ENCODE measurements around the gene RNU7-1.

RNU7-1 gene

DNA sequence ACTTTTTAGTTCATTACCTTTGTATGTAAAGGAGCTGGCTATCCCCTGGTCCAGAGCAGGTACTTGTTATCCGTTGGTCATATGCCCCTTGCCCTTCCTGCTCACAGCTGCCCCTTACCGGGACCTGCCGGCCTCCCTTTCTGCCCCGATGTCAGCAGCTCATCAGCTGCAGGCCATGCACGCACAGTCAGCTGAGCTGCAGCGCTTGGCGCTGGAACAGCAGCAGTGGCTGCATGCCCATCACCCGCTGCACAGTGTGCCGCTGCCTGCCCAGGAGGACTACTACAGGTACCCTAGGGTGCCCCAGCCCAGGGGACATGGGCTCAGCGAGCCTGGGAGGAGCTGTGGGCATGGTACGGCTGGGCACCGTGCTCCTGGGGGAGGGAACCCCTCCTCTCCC is 2.3 kb upstream of the RNU7-1 start:
- no peak for DNase-seq (ENCODE audit: low read depth, low spot score)
- Histone ChIP-seq H3K4me3 (ENCODE audit: low read length) (no peak overlapping the region), H3K27me3 (ENCODE audit: control insufficient read depth, insufficient read depth, low read length) (no peaks in the 10 kb centered on the region), H3K36me3 (ENCODE audit: control insufficient read depth, insufficient read depth, low read length) (peaks cover 10% of the 10 kb centered on the region; the same call in 1 of the 2 replicates), H3K9me3 (ENCODE audit: control insufficient read depth, insufficient read depth, low read length) (no peaks in the 10 kb centered on the region), H3K4me1 (ENCODE audit: control insufficient read depth, insufficient read depth, low read length) (peaks cover 5% of the 10 kb centered on the region), H3K27ac (ENCODE audit: low read length) (no peak overlapping the region)
- WGBS (ENCODE audit: insufficient coverage, insufficient read length): no CpG with 5 or more reads among the region's 12 CpGs

DNA sequence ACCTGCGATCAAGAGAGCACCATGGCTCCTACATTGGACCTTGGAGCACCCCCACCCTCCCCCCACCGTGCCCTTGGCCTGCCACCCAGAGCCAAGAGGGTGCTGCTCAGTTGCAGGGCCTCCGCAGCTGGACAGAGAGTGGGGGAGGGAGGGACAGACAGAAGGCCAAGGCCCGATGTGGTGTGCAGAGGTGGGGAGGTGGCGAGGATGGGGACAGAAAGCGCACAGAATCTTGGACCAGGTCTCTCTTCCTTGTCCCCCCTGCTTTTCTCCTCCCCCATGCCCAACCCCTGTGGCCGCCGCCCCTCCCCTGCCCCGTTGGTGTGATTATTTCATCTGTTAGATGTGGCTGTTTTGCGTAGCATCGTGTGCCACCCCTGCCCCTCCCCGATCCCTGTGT is 1.8 kb upstream of the RNU7-1 start:
- Histone ChIP-seq H3K27ac (ENCODE audit: low read length) (no peak overlapping the region), H3K27me3 (ENCODE audit: control insufficient read depth, insufficient read depth, low read length) (no peaks in the 10 kb centered on the region), H3K9me3 (ENCODE audit: control insufficient read depth, insufficient read depth, low read length) (no peaks in the 10 kb centered on the region), H3K36me3 (ENCODE audit: control insufficient read depth, insufficient read depth, low read length) (peaks cover 10% of the 10 kb centered on the region; the same call in 1 of the 2 replicates), H3K4me1 (ENCODE audit: control insufficient read depth, insufficient read depth, low read length) (peaks cover 4% of the 10 kb centered on the region), H3K4me3 (ENCODE audit: low read length) (no peak overlapping the region)
- no peak for DNase-seq (ENCODE audit: low read depth, low spot score)
- no CpG with 5 or more reads among the region's 12 CpGs for WGBS (ENCODE audit: insufficient coverage, insufficient read length)

DNA sequence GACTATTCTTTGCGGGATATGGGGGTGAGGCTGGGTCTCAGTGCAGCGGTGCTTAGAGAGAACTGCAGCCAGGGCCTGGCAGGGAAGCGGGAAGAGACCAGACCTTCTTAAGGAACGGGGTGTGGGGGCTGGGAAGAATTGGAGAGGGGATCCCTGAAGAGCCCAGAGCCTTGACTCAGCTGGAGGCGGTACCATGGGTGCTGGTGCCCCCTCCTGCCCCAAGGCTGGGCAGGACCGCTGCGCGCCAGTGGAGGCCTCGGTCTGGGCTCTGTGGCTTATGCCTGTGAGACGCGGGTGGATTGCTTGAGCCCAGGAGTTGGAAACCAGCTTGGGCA is 1.3 kb upstream of the RNU7-1 start:
- no peaks in the 10 kb centered on the region for H3K27me3 ChIP-seq (ENCODE audit: control insufficient read depth, insufficient read depth, low read length)
- no peak for DNase-seq (ENCODE audit: low read depth, low spot score)
- peaks cover 10% of the 10 kb centered on the region; the same call in 1 of the 2 replicates for H3K36me3 ChIP-seq (ENCODE audit: control insufficient read depth, insufficient read depth, low read length)
- peaks cover 4% of the 10 kb centered on the region for H3K4me1 ChIP-seq (ENCODE audit: control insufficient read depth, insufficient read depth, low read length)
- H3K9me3 ChIP-seq (ENCODE audit: control insufficient read depth, insufficient read depth, low read length): no peaks in the 10 kb centered on the region
- H3K4me3 ChIP-seq (ENCODE audit: low read length): no peak overlapping the region
- H3K27ac ChIP-seq (ENCODE audit: low read length): no peak overlapping the region
- WGBS (ENCODE audit: insufficient coverage, insufficient read length): no CpG with 5 or more reads among the region's 11 CpGs

DNA sequence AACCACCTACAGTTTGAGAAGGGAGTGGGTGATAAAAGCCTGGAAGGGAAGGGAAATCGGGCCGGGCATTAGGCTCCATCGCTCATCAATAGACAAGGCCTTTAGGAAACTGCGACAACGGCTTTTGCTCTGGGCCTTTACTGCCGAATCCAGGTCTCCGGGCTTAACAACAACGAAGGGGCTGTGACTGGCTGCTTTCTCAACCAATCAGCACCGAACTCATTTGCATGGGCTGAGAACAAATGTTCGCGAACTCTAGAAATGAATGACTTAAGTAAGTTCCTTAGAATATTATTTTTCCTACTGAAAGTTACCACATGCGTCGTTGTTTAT is 261 bp upstream of the RNU7-1 start:
- peak; percentile 84 for DNase-seq (ENCODE audit: low read depth, low spot score)
- H3K4me1 ChIP-seq (ENCODE audit: control insufficient read depth, insufficient read depth, low read length): peaks cover 4% of the 10 kb centered on the region
- H3K36me3 ChIP-seq (ENCODE audit: control insufficient read depth, insufficient read depth, low read length): peaks cover 10% of the 10 kb centered on the region; the same call in 1 of the 2 replicates
- H3K4me3 ChIP-seq (ENCODE audit: low read length): no peak overlapping the region
- no peaks in the 10 kb centered on the region for H3K9me3 ChIP-seq (ENCODE audit: control insufficient read depth, insufficient read depth, low read length)
- no peaks in the 10 kb centered on the region for H3K27me3 ChIP-seq (ENCODE audit: control insufficient read depth, insufficient read depth, low read length)
- no CpG with 5 or more reads among the region's 13 CpGs for WGBS (ENCODE audit: insufficient coverage, insufficient read length)
- no peak overlapping the region for H3K27ac ChIP-seq (ENCODE audit: low read length)

DNA sequence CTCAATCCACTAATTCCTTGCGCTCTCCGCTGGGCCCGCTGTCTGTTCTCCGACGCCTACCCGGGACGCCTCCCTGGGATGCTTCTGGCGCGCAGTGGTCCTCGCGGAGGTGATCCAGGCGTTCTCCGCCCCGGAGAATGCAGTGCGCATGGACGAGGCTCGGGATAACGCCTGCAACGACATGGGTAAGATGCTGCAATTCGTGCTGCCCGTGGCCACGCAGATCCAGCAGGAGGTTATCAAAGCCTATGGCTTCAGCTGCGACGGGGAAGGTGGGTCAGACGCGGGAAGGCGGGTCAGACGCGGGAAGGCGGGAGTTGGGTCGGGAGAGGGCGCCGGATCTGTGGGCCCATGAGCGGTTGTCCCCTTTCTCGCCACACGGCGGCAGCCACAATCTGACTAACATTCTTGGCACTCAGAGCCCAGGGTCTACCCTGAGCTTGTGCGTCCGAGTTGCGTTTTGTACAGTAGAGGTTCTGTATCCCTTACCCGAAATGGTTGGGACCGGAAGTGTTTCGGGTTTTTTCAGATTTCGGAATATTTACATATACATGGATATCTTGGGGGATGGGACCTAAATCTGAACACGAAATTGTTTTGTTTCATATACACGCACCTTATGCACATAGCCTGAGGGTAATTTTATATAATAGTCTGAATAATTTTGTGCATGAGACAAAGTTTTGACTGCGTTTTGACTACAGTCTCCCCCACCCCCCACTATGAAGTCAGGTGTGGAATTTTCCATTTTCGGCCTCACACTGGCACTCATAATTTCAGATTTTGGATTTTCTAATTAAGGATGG is 968 bp downstream of the RNU7-1 start:
- peak; percentile 89 for DNase-seq (ENCODE audit: low read depth, low spot score)
- no CpG with 5 or more reads among the region's 48 CpGs for WGBS (ENCODE audit: insufficient coverage, insufficient read length)
- peaks cover 7% of the 10 kb centered on the region; the same call in 1 of the 2 replicates for H3K36me3 ChIP-seq (ENCODE audit: control insufficient read depth, insufficient read depth, low read length)
- H3K4me3 ChIP-seq (ENCODE audit: low read length): peak overlapping the region; percentile 78
- peak overlapping the region; percentile 1 for H3K27ac ChIP-seq (ENCODE audit: low read length)
- peaks cover 4% of the 10 kb centered on the region for H3K4me1 ChIP-seq (ENCODE audit: control insufficient read depth, insufficient read depth, low read length)
- no peaks in the 10 kb centered on the region for H3K9me3 ChIP-seq (ENCODE audit: control insufficient read depth, insufficient read depth, low read length)
- H3K27me3 ChIP-seq (ENCODE audit: control insufficient read depth, insufficient read depth, low read length): no peaks in the 10 kb centered on the region

DNA sequence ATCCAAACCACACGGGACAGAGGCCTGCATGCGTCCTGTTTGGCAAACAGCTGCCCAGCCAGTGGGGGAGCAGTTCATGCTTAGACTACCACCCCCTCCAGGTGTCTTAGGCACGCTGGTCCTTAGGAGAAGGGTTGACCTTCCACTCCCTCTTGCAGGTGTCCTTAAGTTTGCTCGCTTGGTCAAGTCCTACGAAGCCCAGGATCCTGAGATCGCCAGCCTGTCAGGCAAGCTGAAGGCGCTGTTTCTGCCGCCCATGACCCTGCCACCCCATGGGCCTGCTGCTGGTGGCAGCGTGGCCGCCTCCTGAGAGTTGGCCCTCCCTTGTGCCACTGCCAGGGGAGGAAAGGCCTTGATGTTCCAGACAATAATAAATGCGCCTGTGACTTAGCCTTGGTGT is 2.0 kb downstream of the RNU7-1 start:
- Histone ChIP-seq H3K4me1 (ENCODE audit: control insufficient read depth, insufficient read depth, low read length) (peaks cover 4% of the 10 kb centered on the region), H3K36me3 (ENCODE audit: control insufficient read depth, insufficient read depth, low read length) (peaks cover 7% of the 10 kb centered on the region; the same call in 1 of the 2 replicates), H3K4me3 (ENCODE audit: low read length) (no peak overlapping the region), H3K9me3 (ENCODE audit: control insufficient read depth, insufficient read depth, low read length) (no peaks in the 10 kb centered on the region), H3K27ac (ENCODE audit: low read length) (no peak overlapping the region), H3K27me3 (ENCODE audit: control insufficient read depth, insufficient read depth, low read length) (no peaks in the 10 kb centered on the region)
- no CpG with 5 or more reads among the region's 11 CpGs for WGBS (ENCODE audit: insufficient coverage, insufficient read length)
- DNase-seq (ENCODE audit: low read depth, low spot score): no peak

DNA sequence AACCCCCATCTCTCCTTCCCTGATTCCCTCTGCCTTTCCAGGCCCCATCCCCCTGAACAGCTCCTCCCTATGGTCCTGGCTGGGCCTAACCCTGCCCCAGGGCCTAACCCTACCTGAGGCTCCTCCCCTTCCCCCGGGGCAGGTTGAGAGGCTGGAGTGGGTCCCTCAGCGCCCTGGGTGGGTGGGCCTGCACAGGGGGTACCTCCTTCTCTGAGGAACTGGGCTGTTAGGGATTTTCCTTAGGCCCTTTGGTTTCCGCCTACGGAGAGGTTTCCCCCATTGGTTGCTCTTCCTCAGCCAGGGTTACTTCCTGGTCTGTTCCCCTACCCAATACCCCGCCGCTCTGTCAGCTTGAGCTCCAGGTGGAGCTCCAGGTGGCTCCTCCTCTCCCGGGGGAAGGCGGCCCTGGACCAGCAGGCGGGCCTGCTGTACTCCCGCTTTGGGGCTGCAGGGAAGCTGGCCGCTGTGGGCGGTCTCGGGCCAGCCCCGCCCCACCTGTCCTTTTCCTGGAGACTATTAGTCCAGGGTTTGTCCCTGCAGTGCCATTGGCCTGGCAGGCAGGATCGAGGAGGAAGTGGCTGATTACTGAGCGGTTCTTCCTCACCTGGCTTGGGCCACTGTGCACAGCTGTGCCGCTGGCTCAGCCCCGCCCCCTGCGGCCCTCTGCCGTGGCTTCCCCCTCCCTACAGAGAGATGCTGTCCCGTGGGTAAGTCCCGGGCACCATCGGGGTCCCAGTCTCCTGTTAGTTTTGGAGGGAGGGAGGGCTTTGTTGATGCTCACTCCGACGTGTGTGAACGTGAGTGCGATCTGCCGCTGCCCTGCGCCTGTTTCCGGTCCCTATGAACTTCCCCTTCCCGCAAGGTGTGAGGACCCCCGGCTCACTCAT is 2.7 kb downstream of the RNU7-1 start:
- Histone ChIP-seq H3K27me3 (ENCODE audit: control insufficient read depth, insufficient read depth, low read length) (no peaks in the 10 kb centered on the region), H3K27ac (ENCODE audit: low read length) (no peak overlapping the region), H3K4me3 (ENCODE audit: low read length) (peak overlapping the region; percentile 50; the same call in 1 of the 2 replicates), H3K4me1 (ENCODE audit: control insufficient read depth, insufficient read depth, low read length) (peaks cover 5% of the 10 kb centered on the region), H3K9me3 (ENCODE audit: control insufficient read depth, insufficient read depth, low read length) (no peaks in the 10 kb centered on the region), H3K36me3 (ENCODE audit: control insufficient read depth, insufficient read depth, low read length) (peaks cover 3% of the 10 kb centered on the region; the same call in 1 of the 2 replicates)
- no CpG with 5 or more reads among the region's 32 CpGs for WGBS (ENCODE audit: insufficient coverage, insufficient read length)
- no peak for DNase-seq (ENCODE audit: low read depth, low spot score)

DNA sequence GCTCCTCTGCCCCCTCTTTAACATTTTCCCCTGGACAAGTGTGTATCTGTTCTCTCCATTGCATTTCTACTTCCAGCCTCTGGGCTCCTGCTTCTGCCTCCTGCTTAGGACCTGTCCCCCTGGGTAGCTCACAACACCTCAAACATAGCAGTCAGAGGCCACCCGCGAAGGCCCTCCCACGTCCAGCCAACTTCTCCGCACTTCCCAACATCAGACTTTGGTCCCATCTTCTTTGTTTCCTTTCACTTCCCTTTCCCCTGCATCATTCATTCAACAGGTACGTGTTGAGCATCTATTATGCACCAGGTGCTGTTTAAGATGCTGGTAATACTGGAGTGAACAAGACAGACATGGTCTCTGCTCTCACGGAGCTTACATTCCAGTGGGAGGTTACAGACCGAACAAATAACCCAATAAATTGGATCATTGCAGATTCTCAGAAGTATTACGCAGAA is 3.3 kb downstream of the RNU7-1 start:
- H3K4me1 ChIP-seq (ENCODE audit: control insufficient read depth, insufficient read depth, low read length): peaks cover 5% of the 10 kb centered on the region
- WGBS (ENCODE audit: insufficient coverage, insufficient read length): no CpG with 5 or more reads among the region's 8 CpGs

DNA sequence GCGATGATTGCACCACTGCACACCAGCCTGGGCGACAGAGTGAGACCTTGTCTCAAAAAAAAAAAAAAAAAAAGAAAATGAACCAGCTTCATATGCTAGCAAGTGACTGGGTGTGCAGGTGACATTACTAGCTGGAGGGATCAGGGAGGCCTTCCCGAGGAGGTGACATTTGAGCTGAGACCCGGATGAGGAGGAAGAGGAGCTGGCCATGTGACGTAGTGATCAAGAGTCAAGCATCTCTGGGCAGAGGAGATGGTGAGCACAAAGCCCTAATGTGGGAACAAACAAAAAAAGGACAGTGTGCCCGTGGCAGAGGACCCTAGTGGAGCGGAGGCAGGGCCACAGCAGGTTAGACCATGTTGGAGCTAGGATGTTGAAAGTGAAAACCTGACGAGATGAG is 4.0 kb downstream of the RNU7-1 start:
- no peak for DNase-seq (ENCODE audit: low read depth, low spot score)
- peaks cover 7% of the 10 kb centered on the region for H3K4me1 ChIP-seq (ENCODE audit: control insufficient read depth, insufficient read depth, low read length)

More for the DNA sequence above, 3.3 kb downstream of the RNU7-1 start:
- DNase-seq (ENCODE audit: low read depth, low spot score): no peak
- Histone ChIP-seq H3K36me3 (ENCODE audit: control insufficient read depth, insufficient read depth, low read length) (no peaks in the 10 kb centered on the region), H3K27ac (ENCODE audit: low read length) (no peak overlapping the region), H3K9me3 (ENCODE audit: control insufficient read depth, insufficient read depth, low read length) (no peaks in the 10 kb centered on the region), H3K27me3 (ENCODE audit: control insufficient read depth, insufficient read depth, low read length) (no peaks in the 10 kb centered on the region), H3K4me3 (ENCODE audit: low read length) (peak overlapping the region; percentile 50; the same call in 1 of the 2 replicates)

DNA sequence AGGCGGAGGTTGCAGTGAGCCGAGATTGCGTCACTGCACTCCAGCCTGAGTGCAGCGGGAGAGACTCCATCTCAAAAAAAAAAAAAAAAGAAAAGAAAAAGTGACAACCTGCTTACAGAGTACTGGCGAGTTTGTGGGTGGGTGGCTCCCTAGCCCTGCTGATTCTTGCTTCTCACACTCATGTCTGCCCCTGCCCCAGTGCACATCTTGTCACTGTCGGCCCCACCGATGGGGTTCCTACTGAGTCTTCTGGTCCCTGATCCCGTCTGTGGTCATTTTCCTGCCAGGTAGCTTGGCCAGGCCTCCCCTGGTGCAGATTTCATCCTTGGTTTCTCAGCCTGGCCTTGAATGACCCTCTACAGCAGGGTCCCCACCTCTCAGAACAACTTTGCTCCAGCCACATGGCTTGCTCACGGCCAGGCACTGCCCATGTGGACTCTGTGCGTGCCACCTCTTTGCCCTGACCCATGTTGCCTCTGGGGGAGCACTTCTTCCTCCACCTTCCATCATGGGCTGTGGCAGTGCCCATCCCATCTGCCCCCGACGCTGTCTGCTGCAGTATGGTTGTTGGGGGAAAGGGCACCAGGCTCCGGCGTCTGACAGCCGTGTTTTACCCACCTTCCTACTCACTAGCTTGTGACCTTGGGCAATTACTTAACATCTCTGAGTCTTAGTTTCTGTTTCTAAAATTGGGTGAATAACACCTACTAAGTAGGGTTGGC is 5.4 kb downstream of the RNU7-1 start:
- Histone ChIP-seq H3K36me3 (ENCODE audit: control insufficient read depth, insufficient read depth, low read length) (no peaks in the 10 kb centered on the region), H3K9me3 (ENCODE audit: control insufficient read depth, insufficient read depth, low read length) (no peaks in the 10 kb centered on the region), H3K4me3 (ENCODE audit: low read length) (no peak overlapping the region), H3K27ac (ENCODE audit: low read length) (no peak overlapping the region), H3K27me3 (ENCODE audit: control insufficient read depth, insufficient read depth, low read length) (no peaks in the 10 kb centered on the region), H3K4me1 (ENCODE audit: control insufficient read depth, insufficient read depth, low read length) (peaks cover 7% of the 10 kb centered on the region)
- no peak for DNase-seq (ENCODE audit: low read depth, low spot score)
- WGBS (ENCODE audit: insufficient coverage, insufficient read length): no CpG with 5 or more reads among the region's 15 CpGs

More for the DNA sequence above, 4.0 kb downstream of the RNU7-1 start:
- H3K9me3 ChIP-seq (ENCODE audit: control insufficient read depth, insufficient read depth, low read length): no peaks in the 10 kb centered on the region
- no peaks in the 10 kb centered on the region for H3K36me3 ChIP-seq (ENCODE audit: control insufficient read depth, insufficient read depth, low read length)
- no peak overlapping the region for H3K4me3 ChIP-seq (ENCODE audit: low read length)
- H3K27me3 ChIP-seq (ENCODE audit: control insufficient read depth, insufficient read depth, low read length): no peaks in the 10 kb centered on the region
- no CpG with 5 or more reads among the region's 8 CpGs for WGBS (ENCODE audit: insufficient coverage, insufficient read length)
- H3K27ac ChIP-seq (ENCODE audit: low read length): no peak overlapping the region
